ENCODE results near the gene ATP2A2.

ATP2A2 gene

GRCh38 chr12:110349096-110349495 lies 68.0 kb downstream of the ATP2A2 start:
- TF ChIP-seq ZFX (IDR thresholded peaks at IDR 0.05; ENCODE audit: borderline replicate concordance) (no peak), CTCF (IDR thresholded peaks at IDR 0.05) (no peak)
- H3K27ac ChIP-seq: peak overlapping the region; percentile 10; the same call in 1 of the 2 replicates

- TF ChIP-seq ZFX (IDR thresholded peaks at IDR 0.05; ENCODE audit: borderline replicate concordance) (no peak), CTCF (IDR thresholded peaks at IDR 0.05) (no peak)
- 0 out of 2 replicates have a peak overlapping the region, but pooled peaks have one; percentile 10 for H3K27ac ChIP-seq
Measured at GRCh38 chr12:110349514-110350151, 68.6 kb downstream of the ATP2A2 start.

- TF ChIP-seq CTCF (IDR thresholded peaks at IDR 0.05) (no peak), ZFX (IDR thresholded peaks at IDR 0.05; ENCODE audit: borderline replicate concordance) (no peak)
- H3K27ac ChIP-seq: no peak overlapping the region
Measured at GRCh38 chr12:110351119-110351518, 70.1 kb downstream of the ATP2A2 start.

GRCh38 chr12:110352401-110352800 lies 71.4 kb downstream of the ATP2A2 start:
- TF ChIP-seq CTCF (IDR thresholded peaks at IDR 0.05): no peak
- peak overlapping the region; percentile 4; the same call in 1 of the 2 replicates for H3K27ac ChIP-seq

GRCh38 chr12:110353211-110353965 lies 72.3 kb downstream of the ATP2A2 start:
- TF ChIP-seq ZFX (IDR thresholded peaks at IDR 0.05; ENCODE audit: borderline replicate concordance) (no peak), CTCF (IDR thresholded peaks at IDR 0.05) (no peak)
- H3K27ac ChIP-seq: peak overlapping the region; percentile 25; the same call in 1 of the 2 replicates

- H3K27ac ChIP-seq: peak overlapping the region; percentile 25
- no peak for TF ChIP-seq ZFX (IDR thresholded peaks at IDR 0.05; ENCODE audit: borderline replicate concordance)
- TF ChIP-seq CTCF (IDR thresholded peaks at IDR 0.05): no peak
Measured at GRCh38 chr12:110354172-110354780, 73.2 kb downstream of the ATP2A2 start.

GRCh38 chr12:110355073-110355472 lies 74.0 kb downstream of the ATP2A2 start:
- no peak overlapping the region for H3K27ac ChIP-seq
- TF ChIP-seq ZFX (IDR thresholded peaks at IDR 0.05; ENCODE audit: borderline replicate concordance): no peak
- TF ChIP-seq CTCF (IDR thresholded peaks at IDR 0.05): peak; percentile 82
